GM21390 (cell line): ENCODE data around the gene PREPL.

ENCODE experiments used
- ATAC-seq: cut with Tn5 transposase; IDR thresholded peaks from one replicate; pipeline ENCODE4 v1.9.1; 2021; ENCODE audit not compliant: unreplicated experiment

PREPL gene

DNA sequence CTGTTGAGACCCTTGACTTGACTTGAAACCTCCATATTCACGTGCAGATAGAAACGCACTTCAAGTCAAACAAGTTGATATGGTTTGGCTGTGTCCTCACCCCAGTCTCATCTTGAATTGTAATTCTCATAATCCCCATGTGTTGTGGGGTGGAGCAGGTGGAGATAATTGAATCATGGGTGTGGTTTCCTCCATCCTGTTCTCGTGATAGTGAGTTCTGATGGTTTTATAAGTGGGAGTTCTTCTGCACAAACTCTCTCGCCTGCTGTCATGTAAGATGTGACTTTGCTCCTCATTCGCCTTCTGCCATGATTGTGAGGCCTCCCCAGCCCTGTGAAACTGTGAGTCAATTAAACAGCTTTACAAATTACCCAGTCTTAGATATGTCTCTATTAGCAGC lies 64.6 kb downstream of the PREPL start:
- no peak for ATAC-seq

- no peak for ATAC-seq
Measured at GRCh38 chr2:44295633-44296359, 65.5 kb downstream of the PREPL start.

DNA sequence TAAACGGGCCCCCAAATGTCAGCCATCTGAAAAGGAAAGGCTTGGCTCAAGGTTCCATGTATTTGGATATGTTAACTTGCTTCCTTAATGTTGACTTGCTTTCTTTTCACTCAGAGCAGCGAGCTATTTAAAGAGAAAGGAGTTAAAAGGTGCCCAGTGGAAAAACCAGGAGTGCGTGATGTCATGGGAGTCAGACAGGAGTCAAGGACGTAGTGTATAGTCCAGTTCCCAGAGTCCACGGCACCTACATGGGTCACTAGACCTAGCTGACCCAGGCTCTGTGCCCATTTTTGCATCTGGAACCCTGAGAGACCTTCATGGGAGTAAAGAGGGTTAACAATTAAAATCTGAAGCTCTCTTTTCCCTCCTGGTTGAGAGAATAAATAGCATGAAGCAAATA lies 66.2 kb downstream of the PREPL start:
- ATAC-seq, result no peak

DNA sequence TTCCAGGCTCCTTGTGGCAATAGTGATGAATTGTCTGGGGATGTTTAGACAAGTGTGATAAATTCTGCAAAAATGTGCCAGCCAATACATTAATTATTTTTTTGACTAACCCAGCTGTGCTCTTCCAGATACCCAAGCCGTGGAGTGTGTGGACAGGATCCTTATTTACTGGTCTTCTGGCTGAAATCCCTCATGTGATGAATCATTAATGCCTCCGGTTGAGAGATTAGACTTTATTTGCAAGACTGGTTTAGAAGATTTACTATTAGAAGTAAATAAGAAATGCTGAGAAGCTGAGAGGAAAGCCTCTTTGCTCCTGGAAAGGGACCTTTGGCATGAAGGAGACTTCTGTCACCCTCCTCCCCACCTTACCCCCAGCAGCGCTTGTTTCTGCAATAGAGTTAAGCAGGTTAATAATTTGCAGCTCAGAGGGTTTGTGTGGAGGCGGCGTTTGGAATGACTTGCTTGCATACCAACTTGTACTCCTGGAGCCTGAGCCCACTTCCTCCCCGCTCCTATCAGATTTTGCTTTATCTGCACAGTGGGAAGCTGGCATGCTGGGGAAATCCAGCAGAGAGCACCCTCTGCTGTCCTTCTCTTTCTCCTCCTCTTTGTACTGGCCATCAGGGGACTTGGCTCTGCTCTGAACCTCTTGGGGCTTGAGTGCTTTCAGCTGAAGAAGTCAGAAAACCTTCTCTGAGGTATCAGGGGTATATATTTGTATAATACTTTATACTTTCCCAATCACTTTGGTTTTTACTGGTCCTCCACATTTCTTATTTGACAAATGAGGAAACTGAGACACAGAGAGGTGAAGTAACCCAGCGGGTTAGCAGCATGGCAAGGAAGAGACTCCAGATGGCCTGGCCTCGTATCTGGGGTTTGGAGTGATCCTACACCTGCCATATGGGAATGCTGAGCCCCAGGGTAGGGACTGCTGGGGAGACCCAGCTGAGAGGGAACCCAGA lies 69.7 kb downstream of the PREPL start:
- ATAC-seq, result no peak

DNA sequence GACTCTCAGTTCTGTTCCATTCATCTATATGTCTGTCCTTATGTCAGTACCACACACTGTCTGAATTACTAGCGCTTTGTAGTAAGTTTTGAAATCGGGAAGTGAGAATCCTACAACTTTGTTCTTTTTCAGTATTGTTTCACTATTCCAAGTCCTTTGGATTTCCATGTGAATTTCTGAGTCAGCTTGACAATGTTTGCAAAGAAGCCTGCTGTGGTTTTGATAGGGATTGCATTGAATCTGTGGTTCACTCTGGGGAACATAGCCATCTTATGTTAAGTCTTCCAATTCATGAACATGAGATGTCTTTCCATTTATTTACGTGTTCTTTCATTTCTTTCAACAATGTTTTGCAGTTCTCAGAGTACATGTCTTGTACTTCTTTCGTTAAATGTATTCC lies 71.0 kb downstream of the PREPL start:
- ATAC-seq, result no peak

DNA sequence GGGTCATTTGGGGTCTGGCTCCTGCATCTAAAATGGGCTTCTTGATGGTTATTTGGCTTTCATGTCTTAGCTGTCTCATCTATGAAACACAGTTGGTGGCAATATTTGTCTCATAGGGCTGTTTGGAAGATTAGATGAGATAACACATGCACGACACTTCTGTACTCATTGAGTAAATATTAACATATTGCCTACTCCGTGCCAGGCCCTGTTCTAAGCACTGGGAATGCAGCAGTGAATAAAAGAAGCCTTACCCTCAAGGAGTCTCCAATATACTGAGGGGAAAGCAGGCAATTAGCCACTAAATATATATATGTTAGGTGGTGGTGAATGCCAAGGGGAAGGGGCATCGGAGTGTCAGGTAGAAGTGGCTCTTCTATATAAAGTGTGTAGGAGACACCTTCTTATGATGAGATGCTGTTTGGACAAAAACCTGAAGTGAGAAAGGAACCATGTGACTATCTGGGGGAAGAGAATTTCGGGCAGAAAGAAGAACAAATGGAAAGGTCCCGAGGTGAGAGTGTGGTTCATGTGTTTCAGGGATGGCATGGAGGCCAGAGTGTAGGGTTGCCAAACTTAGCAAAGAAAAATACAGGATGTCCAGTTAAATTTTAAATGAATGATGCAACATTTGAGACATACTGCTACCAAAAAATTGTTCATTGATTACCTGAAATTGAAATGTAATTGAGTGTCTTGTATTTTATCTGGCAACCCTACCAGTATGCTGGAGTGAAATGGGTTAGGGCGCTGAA lies 74.2 kb downstream of the PREPL start:
- no peak for ATAC-seq

- no peak for ATAC-seq
Measured at GRCh38 chr2:44286119-44286883, 75.0 kb downstream of the PREPL start.

- no peak for ATAC-seq
Measured at GRCh38 chr2:44285174-44285573, 76.1 kb downstream of the PREPL start.

DNA sequence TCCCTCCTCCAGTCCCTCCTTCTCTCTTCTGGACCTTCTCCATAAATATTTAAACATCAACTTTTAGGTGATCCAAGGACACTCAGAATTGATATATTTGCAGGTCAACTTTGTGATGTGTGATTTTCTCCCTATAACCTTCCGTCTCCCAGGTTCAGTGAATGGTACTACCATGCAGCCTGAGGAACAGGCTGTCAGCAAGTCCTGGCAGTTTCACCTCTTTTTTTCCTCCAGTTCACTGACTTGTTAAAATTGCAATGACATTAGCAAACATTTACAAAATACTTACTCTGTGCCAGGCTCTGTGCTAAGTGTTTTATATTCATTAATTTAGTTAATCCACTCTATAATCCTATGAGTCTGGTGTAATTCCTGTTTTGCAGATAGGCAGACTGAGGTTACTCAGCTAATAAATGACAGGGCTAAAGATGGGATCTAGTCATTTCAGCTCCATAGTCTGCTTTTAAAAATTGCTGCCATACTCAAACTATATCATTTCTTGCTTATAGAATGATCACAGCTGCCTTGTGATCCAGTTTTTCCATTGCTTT lies 78.1 kb downstream of the PREPL start:
- no peak for ATAC-seq

- no peak for ATAC-seq
Measured at GRCh38 chr2:44280869-44281268, 80.4 kb downstream of the PREPL start.

- ATAC-seq, result no peak
Measured at GRCh38 chr2:44277541-44277940, 83.8 kb downstream of the PREPL start.

GRCh38 chr2:44275927-44276303 lies 85.4 kb downstream of the PREPL start:
- ATAC-seq, result no peak

DNA sequence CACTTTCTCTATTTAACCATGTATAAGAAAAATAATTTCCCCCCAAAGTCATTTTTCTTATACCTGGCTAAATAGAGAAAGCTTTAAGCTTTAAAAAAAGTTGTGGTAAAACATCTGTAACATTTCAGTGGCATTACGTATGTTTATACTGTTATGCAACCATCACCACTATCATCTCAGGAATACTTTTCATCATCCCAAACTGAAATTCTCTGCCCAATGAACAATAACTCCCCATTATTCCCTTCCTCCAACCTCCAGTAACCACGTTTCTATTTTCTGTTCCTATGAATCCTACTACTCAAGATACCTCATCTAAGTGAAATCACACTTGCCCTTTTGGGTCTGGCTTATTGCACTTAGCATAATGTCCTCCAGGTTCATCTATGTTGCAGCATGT lies 87.7 kb downstream of the PREPL start:
- no peak for ATAC-seq

DNA sequence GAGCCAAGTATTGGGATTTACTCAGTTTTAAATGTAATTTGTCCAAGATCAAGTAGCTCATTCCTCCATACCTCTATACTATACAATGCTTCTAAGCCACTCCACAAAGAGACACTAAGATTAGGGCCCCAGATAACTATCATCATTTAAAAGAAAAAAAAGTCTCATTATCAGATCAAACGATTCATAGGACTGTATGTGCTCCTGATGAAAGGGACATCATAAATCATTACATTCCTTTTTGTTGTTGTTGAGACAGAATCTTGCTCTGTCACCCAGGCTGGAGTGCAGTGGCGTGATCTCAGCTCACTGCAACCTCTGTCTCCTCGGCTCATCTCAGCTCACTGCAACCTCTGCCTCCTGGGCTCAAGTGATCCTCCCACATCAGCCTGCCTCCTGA lies 88.2 kb downstream of the PREPL start:
- no peak for ATAC-seq

DNA sequence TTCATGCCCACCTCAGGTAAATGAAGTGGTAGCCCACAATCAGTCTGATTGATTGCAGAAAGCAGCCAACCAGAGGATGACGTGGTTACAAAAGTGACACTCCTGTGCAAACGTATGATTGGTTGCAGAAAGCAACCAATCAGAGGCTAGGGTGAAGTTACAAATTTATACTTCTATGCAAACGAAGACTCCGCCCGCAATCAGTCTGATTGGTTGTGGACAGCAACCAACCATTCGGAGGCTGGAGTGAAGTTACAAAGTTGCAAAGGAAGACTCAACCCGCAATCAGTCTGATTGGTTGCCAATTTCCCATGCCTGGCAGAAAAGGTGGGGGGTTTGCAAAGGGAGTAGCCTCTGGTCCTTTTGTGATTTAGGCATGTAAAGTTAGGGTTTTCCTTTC lies 90.0 kb downstream of the PREPL start:
- ATAC-seq, result no peak

DNA sequence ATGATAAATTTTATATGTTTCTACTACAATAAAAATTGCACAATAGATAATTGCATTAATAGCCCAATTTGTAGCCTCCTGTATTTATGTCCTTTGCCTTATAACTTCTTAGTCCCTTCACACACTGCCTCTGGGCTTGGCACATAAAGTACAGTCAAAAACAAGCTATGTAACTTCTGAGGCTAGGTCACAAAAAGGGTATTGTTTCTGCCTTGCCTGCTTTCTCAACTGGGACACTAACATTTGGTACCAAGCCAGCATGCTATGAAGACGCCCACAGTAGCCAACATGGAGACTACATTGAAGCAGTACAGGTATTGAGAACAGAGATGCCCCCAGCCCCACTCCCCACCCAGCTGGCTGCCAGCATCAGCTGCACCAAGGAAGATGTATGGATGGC lies 91.5 kb downstream of the PREPL start:
- no peak for ATAC-seq

DNA sequence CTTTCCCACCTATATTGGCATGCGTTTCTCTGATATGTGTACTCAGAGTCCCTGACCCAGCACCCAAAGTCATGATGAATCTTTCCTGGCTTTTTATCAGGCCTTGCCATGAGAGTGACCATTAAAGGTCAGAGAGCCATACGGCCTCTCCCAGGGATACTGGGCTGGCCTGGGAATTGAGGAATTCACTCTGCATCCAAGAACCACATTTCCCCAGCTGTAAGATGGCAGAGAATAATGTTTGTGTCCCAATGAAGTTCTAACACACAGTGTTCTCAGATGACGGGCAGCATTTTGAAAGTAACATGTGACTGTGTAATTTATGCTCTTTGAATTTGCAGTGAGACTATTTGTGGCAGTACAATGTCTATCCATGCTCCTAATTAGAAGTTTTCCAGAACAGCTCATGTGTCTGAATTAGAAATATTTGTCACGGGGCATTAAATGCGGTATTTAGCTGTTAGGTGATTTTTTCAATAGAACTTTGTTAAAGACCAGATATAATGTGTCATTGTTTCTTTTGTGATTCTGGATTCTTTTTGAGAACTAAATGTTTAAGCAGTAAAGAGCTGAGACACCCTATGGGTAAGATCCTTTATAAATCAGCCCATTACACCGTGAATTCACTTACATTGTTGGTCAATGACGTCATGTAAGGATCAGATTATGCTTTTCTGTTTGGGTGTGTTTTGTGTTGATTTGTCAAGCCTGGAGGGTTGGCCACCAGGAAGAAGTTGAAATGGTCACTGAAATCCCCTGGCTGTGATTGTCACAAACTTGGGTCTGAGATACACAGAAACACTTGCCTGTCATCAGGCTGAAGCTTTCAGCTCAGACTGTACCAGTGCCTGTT lies 93.3 kb downstream of the PREPL start:
- ATAC-seq, result no peak
